HepG2 (cell line): ENCODE data around the gene CAPN10. TPM values are rescaled to one million over a fixed set of nuclear protein-coding genes. Genes with fewer than 3 reads are reported as not detected.

Source experiments
- AKAP8 ChIP-seq: sonication (generic); formaldehyde crosslinking; IDR thresholded peaks from 2 replicates; pipeline ENCODE4 v1.5.1; 2020; ENCODE audit warnings: mild to moderate bottlenecking, missing genetic modification reagents
- HDAC2 ChIP-seq: sonication (generic); formaldehyde crosslinking; IDR thresholded peaks from 2 replicates; pipeline ENCODE4 v1.4.0; 2020; ENCODE audit warnings: missing genetic modification reagents
- HNRNPK ChIP-seq: fragments of 200-400 bp; formaldehyde crosslinking; IDR thresholded peaks from 2 replicates; pipeline ENCODE4 v1.6.1; 2018; ENCODE audit warnings: low read length, low read depth, moderate library complexity, mild to moderate bottlenecking; ENCODE audit not compliant: poor library complexity, severe bottlenecking
- NAIF1 ChIP-seq: sonication (generic); formaldehyde crosslinking; IDR thresholded peaks from 2 replicates; pipeline ENCODE4 v1.5.0; 2020; ENCODE audit warnings: mild to moderate bottlenecking, missing genetic modification reagents, borderline replicate concordance
- NCOA5 ChIP-seq: sonication (generic); formaldehyde crosslinking; IDR thresholded peaks from 2 replicates; pipeline ENCODE4 v1.4.0; 2020; ENCODE audit warnings: missing genetic modification reagents
- NR2C2 ChIP-seq: sonication (generic); formaldehyde crosslinking; IDR thresholded peaks from 2 replicates; pipeline ENCODE4 v1.4.0; 2020; ENCODE audit warnings: missing genetic modification reagents, mild to moderate bottlenecking, moderate library complexity, borderline replicate concordance
- ONECUT2 ChIP-seq: sonication (generic); formaldehyde crosslinking; IDR thresholded peaks from 2 replicates; pipeline ENCODE4 v1.4.0; 2020; ENCODE audit warnings: missing genetic modification reagents
- RARG ChIP-seq: sonication (generic); formaldehyde crosslinking; IDR thresholded peaks from 2 replicates; pipeline ENCODE4 v1.4.0; 2020; ENCODE audit warnings: low read depth, mild to moderate bottlenecking, missing genetic modification reagents
- YEATS4 ChIP-seq: sonication (generic); formaldehyde crosslinking; IDR thresholded peaks from 2 replicates; pipeline ENCODE4 v1.4.0; 2020; ENCODE audit warnings: missing genetic modification reagents, borderline replicate concordance
- ZBTB26 ChIP-seq: IDR thresholded peaks from 2 replicates; pipeline ENCODE4 v1.6.1; 2016; ENCODE audit warnings: missing compliant biosample characterization, missing genetic modification reagents, borderline replicate concordance
- ZFP36 ChIP-seq: fragments of 150-350 bp; IDR thresholded peaks from 2 replicates; pipeline ENCODE4 v1.6.1; 2018; ENCODE audit warnings: borderline replicate concordance, low read length, low read depth; ENCODE audit not compliant: partially characterized antibody
- ZNF280B ChIP-seq: sonication (generic); formaldehyde crosslinking; IDR thresholded peaks from 2 replicates; pipeline ENCODE4 v1.5.0; 2020; ENCODE audit warnings: missing genetic modification reagents, mild to moderate bottlenecking, borderline replicate concordance
- ZNF503 ChIP-seq: sonication (generic); formaldehyde crosslinking; IDR thresholded peaks from 2 replicates; pipeline ENCODE4 v1.4.0; 2020; ENCODE audit warnings: missing genetic modification reagents
- ZNF563 ChIP-seq: sonication (generic); formaldehyde crosslinking; IDR thresholded peaks from 2 replicates; pipeline ENCODE4 v1.8.0; 2022; ENCODE audit warnings: mild to moderate bottlenecking, moderate library complexity, missing genetic modification reagents
- polyA plus RNA-seq, 8 experiments: library from polyadenylated mRNA; depleted of rRNA in 3 of 8; stranded (reverse) in 7 of 8; unstranded in 1 of 8; fragments of >200 nt; fragmentation: Illumina TruSeq in 4 of 8; extraction: Trizol in 4 of 8; gene quantifications; 2 replicates each; pipeline versions ENCODE4 v1.2.1 to v1.2.3, GENCODE V29; 2011 to 2016; ENCODE audit warnings: low read depth in 4 of 8, missing spikeins in 1 of 8, mixed read lengths in 1 of 8; ENCODE audit not compliant: insufficient read depth in 1 of 8
- total RNA-seq, 5 experiments: library from RNA; depleted of rRNA; stranded (reverse); fragments of >200 nt; fragmentation: Illumina TruSeq; extraction: Trizol; gene quantifications; 2 replicates each; pipeline ENCODE4 v1.2.3, GENCODE V29; 2016; ENCODE audit warnings: low read depth in 1 of 5
- TF ChIP-seq, protein P1 (sequence below): sonication (generic); formaldehyde crosslinking; IDR thresholded peaks from 2 replicates; pipeline ENCODE4 v1.4.0; 2020; ENCODE audit warnings: mild to moderate bottlenecking, missing genetic modification reagents, borderline replicate concordance
- TF ChIP-seq, protein P2 (sequence below): sonication (generic); formaldehyde crosslinking; IDR thresholded peaks from 2 replicates; pipeline ENCODE4 v1.8.0; 2022; ENCODE audit warnings: mild to moderate bottlenecking, missing genetic modification reagents, moderate library complexity

Gene CAPN10
- total and polyA plus RNA-seq, 2 of the 13 experiments (the other 11 are each of a cell fraction or from before 2014, with no cell fraction given), result 27.6 to 32.4 TPM

GRCh38 chr2:240560480-240561324 is 25.8 kb upstream of the CAPN10 start (continued):
- TF ChIP-seq RARG (CRISPR knock-in tag) (no peak), HDAC2 (CRISPR knock-in tag) (peak; percentile 30; the same call in 1 of the 2 replicates), HNRNPK (peak; percentile 64), NCOA5 (CRISPR knock-in tag) (no peak), YEATS4 (CRISPR knock-in tag) (peak; percentile 87), ZNF280B (CRISPR knock-in tag) (no peak; the same call in 1 of the 2 replicates), ZFP36 (no peak), ZNF503 (CRISPR knock-in tag) (peak; percentile 20; the same call in 1 of the 2 replicates), ZBTB26 (CRISPR knock-in tag) (peak; percentile 79; the same call in 1 of the 2 replicates), NR2C2 (CRISPR knock-in tag) (peak; percentile 24), ZNF563 (CRISPR knock-in tag) (peak; percentile 99), NAIF1 (peak; percentile 18; the same call in 1 of the 2 replicates), AKAP8 (CRISPR knock-in tag) (peak; percentile 83; the same call in 1 of the 2 replicates), ONECUT2 (CRISPR knock-in tag) (no peak)
- TF ChIP-seq, protein P1, sequence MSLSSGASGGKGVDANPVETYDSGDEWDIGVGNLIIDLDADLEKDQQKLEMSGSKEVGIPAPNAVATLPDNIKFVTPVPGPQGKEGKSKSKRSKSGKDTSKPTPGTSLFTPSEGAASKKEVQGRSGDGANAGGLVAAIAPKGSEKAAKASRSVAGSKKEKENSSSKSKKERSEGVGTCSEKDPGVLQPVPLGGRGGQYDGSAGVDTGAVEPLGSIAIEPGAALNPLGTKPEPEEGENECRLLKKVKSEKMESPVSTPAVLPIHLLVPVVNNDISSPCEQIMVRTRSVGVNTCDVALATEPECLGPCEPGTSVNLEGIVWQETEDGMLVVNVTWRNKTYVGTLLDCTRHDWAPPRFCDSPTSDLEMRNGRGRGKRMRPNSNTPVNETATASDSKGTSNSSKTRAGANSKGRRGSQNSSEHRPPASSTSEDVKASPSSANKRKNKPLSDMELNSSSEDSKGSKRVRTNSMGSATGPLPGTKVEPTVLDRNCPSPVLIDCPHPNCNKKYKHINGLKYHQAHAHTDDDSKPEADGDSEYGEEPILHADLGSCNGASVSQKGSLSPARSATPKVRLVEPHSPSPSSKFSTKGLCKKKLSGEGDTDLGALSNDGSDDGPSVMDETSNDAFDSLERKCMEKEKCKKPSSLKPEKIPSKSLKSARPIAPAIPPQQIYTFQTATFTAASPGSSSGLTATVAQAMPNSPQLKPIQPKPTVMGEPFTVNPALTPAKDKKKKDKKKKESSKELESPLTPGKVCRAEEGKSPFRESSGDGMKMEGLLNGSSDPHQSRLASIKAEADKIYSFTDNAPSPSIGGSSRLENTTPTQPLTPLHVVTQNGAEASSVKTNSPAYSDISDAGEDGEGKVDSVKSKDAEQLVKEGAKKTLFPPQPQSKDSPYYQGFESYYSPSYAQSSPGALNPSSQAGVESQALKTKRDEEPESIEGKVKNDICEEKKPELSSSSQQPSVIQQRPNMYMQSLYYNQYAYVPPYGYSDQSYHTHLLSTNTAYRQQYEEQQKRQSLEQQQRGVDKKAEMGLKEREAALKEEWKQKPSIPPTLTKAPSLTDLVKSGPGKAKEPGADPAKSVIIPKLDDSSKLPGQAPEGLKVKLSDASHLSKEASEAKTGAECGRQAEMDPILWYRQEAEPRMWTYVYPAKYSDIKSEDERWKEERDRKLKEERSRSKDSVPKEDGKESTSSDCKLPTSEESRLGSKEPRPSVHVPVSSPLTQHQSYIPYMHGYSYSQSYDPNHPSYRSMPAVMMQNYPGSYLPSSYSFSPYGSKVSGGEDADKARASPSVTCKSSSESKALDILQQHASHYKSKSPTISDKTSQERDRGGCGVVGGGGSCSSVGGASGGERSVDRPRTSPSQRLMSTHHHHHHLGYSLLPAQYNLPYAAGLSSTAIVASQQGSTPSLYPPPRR (CRISPR knock-in tag), result no peak; the same call in 1 of the 2 replicates
- TF ChIP-seq, protein P2, sequence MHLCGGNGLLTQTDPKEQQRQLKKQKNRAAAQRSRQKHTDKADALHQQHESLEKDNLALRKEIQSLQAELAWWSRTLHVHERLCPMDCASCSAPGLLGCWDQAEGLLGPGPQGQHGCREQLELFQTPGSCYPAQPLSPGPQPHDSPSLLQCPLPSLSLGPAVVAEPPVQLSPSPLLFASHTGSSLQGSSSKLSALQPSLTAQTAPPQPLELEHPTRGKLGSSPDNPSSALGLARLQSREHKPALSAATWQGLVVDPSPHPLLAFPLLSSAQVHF, result no peak; the same call in 1 of the 2 replicates
